AG09309 (cell line): ENCODE data around the gene L3MBTL4.

Source experiments
- DNase-seq: peaks from one replicate; pipeline ENCODE4 v3.0.0-alpha.2; 2010; ENCODE audit warnings: low read depth
- H3K4me3 ChIP-seq: 2 replicates; pipeline ENCODE4 v1.5.1; 2011; ENCODE audit warnings: mild to moderate bottlenecking, low read depth, low read length, moderate library complexity; ENCODE audit not compliant: control insufficient read depth
- CTCF ChIP-seq: IDR thresholded peaks from 2 replicates; pipeline ENCODE4 v1.5.1; 2011; ENCODE audit warnings: mild to moderate bottlenecking, low read depth, low read length, inconsistent platforms; ENCODE audit not compliant: insufficient read depth, control insufficient read depth; ENCODE audit errors: missing control alignments

The L3MBTL4 gene

DNA sequence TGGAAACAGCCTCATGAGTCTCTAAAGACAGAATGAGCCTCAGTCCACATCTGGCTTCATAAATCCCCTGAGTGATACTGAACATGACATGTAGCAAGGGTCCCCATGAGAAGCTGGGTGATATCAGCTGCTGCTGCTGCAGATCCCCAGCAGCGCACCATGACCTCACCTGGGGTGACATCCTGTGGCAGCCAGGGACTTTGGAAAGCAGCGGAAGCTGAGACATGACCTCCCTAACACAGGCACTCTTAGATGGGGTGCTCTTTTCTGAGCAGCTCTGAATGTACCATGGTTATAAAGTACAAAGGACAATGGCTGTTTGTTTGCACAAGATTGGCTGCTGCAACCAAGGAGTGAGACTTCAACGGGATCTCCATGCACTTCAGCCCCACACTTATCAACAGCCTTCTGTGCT lies 444.7 kb downstream of the L3MBTL4 start:
- no peak overlapping the region for H3K4me3 ChIP-seq
- no peak for TF ChIP-seq CTCF
- DNase-seq, result no peak

- no peak for TF ChIP-seq CTCF
- no peak overlapping the region for H3K4me3 ChIP-seq
- no peak for DNase-seq
Observed at GRCh38 chr18:5969355-5969988, 445.2 kb downstream of the L3MBTL4 start.

DNA sequence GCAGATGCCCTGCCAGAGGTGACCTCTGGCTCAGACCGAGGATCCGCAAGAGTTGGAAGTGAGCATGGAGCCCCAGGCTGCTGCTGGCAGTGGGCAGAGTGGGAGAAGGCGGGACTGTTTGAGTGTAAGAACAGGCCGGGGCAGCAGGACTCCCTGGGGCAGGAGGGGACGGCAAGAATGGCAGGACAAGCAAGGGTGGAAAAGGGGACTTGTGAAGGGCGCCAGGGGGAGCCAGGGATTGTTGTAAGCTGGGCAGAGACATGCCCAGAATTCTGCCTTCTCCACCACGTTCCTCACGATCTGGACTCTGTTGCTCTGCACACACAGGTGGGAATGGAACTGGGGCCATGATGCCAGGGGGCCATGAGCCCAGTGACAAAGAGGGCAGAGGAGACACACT lies 447.0 kb downstream of the L3MBTL4 start:
- no peak for DNase-seq
- H3K4me3 ChIP-seq, result no peak overlapping the region
- no peak for TF ChIP-seq CTCF

GRCh38 chr18:5967007-5967406 lies 447.7 kb downstream of the L3MBTL4 start:
- no peak for DNase-seq
- no peak for TF ChIP-seq CTCF
- H3K4me3 ChIP-seq, result no peak overlapping the region

DNA sequence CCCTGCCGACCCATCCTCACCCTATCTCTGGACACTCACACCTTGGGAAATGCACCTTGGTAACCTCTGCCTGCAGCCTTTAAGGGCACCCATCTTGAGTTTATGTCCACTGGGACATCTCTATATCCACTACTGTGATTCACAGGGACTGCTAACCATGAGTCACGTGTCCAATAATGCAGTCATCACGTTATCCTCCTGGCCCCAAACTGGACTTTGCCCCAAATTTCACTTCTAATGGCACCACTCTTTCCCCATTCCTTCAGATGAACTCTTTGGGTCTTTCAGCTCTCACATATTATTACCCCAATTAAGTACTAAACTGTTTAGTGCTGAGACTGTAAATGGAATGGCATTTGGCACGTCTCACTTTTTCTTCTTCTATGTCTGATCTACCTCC lies 448.2 kb downstream of the L3MBTL4 start:
- H3K4me3 ChIP-seq, result no peak overlapping the region
- no peak for TF ChIP-seq CTCF
- no peak for DNase-seq

DNA sequence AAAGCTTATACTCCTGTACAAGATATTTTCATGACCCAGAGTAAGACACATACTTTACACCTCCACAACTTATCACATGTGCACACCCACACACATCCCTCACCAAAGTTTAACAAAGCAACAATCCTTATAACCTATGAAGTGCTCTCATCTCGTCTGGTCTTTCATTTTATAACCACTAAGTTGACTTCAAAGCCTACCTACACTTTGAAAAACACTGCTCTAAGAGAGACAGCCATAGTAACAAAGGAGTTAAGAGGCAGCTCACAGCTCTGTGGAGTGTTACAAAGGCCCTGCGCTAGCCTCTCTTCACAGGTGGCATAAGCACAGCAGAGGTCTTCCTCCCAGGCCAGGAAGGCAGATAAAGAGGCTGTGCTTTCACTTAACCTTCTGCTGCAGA lies 449.7 kb downstream of the L3MBTL4 start:
- no peak for TF ChIP-seq CTCF
- DNase-seq, result no peak
- H3K4me3 ChIP-seq, result no peak overlapping the region

DNA sequence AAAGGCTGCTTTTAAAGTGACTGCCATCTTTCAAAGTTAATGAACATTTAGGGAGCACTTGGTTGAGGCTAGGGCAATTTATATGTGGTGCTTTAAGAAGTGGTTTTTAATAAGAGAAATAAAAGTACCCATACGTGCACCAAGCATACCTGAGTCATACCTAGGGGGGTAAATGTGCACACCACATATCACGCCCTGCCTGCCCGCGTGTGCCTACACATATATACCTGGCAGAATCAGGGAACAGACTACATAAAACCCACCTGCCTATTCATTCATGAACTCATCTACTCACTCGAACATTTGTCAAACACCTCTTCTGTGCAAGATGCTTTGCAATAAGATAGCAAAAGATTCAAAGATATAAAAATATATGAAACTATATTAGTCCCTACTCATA lies 450.1 kb downstream of the L3MBTL4 start:
- H3K4me3 ChIP-seq, result no peak overlapping the region
- TF ChIP-seq CTCF, result no peak

More for the DNA sequence above, 450.1 kb downstream of the L3MBTL4 start:
- no peak for DNase-seq
